ENCODE measurements around the gene F11R.

GRCh38 chr1:161008869-161009510, 12.0 kb downstream of the F11R start:
- TF ChIP-seq FOXA1 (IDR thresholded peaks at IDR 0.05) (no peak), FOXM1 (IDR thresholded peaks at IDR 0.05; ENCODE audit: borderline replicate concordance) (no peak), FOXK2 (IDR thresholded peaks at IDR 0.05) (no peak), SP1 (IDR thresholded peaks at IDR 0.05) (no peak), BHLHE40 (IDR thresholded peaks at IDR 0.05; ENCODE audit: borderline replicate concordance) (no peak), TARDBP (IDR thresholded peaks at IDR 0.05) (no peak), L3MBTL2 (conservative IDR thresholded peaks at IDR 0.05) (no peak), SUZ12 (IDR thresholded peaks at IDR 0.05) (no peak), NFRKB (IDR thresholded peaks at IDR 0.05) (no peak)

All from HEK293T (cell line).